Measurements from ENCODE around the gene KDM2A.

Gene KDM2A

DNA sequence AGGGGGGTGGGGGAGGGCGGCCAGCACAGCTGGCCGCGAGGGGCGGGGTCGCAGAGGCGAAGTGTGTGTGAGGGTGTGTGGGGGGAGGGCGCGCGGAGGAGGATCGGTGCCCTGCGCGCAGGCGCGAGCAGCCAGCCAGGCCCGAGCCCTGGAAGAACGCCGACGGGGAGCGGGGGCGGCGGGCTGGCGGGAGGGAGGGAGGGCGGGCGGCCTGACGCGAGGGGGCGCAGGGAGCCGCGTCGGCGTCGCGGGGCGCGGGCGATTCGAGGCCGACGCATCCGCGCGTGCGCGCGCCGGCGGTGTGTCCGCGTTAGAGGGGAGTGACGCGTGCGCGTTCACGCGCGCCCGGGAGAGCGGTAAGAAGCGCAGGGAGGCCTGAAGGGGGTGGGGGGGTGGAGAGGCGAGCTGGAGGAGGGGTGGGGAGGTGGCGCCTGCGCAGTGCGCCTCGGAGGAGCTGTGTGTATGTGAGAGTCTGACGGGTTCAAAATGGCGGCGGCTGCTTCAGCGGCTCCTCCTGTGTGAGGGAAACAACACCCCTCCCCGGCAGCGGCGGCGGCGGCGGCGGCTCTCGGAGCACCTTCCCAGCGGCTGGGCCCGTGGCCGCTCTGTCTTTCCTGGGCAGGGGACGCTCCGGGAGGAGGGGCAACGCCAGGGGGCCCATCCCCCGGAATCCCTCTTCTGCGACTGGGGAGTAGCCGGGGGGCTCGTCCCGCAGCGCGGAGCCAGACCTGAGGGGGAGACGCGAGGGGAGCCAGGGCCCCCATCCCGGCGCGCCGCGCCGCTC lies at the start of gene KDM2A:
KDM2A (plus strand) TSS at position 463 of the 784 bp plus-strand sequence. CDS start 2,054 bp downstream, outside the sequence.
- TF ChIP-seq, protein P1, sequence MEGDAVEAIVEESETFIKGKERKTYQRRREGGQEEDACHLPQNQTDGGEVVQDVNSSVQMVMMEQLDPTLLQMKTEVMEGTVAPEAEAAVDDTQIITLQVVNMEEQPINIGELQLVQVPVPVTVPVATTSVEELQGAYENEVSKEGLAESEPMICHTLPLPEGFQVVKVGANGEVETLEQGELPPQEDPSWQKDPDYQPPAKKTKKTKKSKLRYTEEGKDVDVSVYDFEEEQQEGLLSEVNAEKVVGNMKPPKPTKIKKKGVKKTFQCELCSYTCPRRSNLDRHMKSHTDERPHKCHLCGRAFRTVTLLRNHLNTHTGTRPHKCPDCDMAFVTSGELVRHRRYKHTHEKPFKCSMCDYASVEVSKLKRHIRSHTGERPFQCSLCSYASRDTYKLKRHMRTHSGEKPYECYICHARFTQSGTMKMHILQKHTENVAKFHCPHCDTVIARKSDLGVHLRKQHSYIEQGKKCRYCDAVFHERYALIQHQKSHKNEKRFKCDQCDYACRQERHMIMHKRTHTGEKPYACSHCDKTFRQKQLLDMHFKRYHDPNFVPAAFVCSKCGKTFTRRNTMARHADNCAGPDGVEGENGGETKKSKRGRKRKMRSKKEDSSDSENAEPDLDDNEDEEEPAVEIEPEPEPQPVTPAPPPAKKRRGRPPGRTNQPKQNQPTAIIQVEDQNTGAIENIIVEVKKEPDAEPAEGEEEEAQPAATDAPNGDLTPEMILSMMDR (conservative IDR thresholded peaks at IDR 0.05) = peak; percentile 20
- peak within 1 kb of the TSS; percentile 99 for H3K27ac ChIP-seq

DNA sequence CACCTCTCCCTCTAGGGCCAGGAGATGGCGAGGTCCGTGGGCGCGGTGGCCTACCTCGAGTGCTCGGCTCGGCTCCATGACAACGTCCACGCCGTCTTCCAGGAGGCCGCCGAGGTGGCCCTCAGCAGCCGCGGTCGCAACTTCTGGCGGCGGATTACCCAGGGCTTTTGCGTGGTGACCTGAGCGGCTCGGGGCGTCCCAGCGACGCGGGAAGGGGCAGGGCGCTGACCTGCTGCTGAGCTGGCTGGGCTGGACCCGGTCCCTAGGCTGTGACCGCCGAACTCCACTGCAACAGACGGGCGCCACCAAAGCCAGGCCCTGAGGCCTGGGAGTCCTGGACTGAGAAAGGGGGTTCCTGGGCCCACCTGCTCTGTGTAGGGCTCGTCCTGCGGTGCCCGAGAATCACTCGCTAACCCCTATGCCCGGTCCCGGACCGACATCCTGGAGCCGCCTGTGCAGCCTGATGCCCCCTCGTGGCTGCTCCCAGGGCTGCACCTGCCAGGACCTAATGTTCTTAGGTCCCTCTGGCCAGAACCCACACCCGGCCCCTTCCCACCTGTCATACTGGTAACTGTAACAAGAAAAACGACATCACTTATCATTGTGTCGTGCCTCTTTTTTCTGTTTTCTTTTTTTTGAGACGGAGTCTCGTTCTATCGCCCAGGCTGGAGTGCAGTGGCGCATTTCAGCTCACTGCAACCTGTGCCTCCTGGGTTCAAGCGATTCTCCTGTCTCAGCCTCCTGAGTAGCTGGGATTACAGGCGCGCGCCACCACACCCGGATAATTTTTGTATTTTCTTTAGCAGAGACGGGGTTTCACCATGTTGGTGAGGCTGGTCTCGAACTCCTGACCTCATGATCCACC lies 47.4 kb upstream of the KDM2A start:
- TF ChIP-seq, protein P1 (conservative IDR thresholded peaks at IDR 0.05) = peak; percentile 83
- no peak overlapping the region for H3K27ac ChIP-seq

DNA sequence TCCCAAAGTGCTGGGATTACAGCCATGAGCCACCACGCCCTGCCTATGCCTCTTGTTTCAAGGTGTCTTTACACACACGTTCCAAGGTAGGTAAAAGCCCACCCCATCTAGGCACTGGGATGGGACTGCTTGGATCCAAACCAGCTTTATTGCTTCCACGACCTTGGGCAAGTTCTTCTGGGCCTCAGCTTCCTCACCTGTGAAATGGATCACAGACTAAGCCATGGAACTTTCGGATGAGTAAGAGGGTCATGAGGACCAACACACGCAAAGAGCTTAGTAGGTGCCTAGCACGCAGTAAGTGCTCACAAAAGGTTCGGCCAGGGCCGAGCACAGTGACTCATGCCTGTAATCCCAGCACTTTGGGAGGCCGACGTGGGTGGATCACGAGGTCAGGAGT lies 46.8 kb upstream of the KDM2A start:
- no peak overlapping the region for H3K27ac ChIP-seq
- TF ChIP-seq, protein P1 (conservative IDR thresholded peaks at IDR 0.05) = no peak

DNA sequence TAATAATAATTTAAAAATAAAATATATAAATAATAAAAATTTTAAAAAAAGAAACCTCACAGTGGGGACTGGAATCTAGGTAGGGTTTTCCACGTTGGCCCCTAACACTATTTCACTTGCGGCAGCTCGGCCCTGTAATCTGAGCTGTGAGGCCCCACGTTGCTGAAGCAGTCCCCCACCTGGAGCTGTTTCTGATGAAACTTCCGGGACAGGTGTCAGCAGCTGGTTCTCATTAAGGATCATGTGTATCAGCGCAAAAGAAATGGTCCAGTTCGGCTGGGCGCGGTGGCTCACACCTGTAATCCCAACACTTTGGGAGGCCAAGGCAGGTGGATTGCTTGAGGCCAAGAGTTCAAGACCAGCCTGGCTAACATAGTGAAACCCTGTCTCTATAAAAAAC lies 45.2 kb upstream of the KDM2A start:
- TF ChIP-seq, protein P1 (conservative IDR thresholded peaks at IDR 0.05) = no peak
- no peak overlapping the region for H3K27ac ChIP-seq

DNA sequence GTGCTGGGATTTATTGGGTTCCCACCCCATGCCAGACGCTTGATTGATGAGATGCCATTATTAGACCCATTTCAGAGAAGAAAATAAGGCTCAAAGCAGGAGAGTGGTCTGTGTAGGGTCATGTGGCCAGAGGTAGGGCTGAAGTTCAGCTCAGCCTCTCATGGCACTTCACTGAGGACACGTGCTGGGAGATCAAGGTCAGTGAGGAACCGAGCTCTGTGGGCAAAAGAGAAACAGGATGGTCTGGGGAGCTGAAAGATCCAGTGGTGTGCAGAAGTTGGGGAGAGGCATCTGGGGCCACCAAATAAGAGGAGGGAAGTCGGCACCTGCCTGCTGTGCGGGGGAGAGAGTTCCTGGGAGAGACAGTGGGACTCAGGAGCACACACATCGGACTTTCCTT lies 42.9 kb upstream of the KDM2A start:
- TF ChIP-seq, protein P1 (conservative IDR thresholded peaks at IDR 0.05) = no peak
- H3K27ac ChIP-seq = no peak overlapping the region

DNA sequence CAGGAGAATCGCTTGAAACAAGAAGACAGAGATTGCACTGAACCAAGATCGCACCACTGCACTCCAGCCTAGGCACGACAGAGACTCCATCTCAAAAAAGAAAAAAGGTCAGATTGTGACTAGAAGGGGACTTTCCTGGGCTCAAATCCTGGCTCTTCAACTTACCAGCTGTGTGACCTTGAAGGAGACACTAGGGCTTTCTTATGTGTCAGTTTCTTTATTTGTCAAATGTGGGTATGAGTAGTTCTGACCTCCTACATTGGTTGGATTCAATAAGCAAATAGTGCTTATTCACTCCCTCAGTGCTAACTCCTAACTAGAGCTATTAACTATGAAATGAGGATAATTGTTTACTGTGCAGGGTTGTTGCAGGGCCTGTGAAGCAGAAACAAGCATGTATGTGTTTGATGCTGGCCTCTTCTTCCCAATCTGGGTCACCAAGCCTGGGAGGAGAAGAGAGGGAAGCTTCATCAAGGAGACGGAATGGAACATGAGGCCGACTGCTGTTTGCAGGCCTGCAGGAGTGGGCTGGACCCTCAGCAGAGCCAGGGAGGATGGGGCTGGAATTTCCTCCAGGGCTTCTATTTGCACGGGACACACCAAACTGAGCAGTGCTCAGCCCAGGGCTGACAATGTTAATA lies 39.9 kb upstream of the KDM2A start:
- H3K27ac ChIP-seq = no peak overlapping the region
- TF ChIP-seq, protein P1 (conservative IDR thresholded peaks at IDR 0.05) = no peak
